Measurements from ENCODE around the gene P2RX5. TPM values are rescaled to one million over a fixed set of nuclear protein-coding genes. Genes with fewer than 3 reads are reported as not detected.

The P2RX5 gene
- total RNA-seq, 1 donor from 2014 or later: 0.53 TPM

DNA sequence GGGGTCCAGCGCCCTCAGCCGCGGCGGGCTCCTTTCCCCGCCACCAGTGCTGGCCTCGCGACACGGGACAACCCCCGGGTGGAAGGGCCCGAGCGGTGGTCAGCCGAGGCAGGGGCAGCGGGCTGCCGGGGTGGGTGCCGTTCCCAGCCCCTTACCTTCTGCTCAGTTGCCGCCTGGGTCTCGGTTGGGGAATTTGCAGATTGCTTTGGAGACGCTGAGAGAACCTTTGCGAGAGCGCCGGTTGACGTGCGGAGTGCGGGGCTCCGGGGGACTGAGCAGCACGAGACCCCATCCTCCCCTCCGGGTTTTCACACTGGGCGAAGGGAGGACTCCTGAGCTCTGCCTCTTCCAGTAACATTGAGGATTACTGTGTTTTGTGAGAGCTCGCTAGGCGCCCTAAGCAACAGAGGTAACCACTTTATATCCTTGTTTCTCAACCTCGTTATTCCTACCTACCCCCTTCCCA lies 59.0 kb downstream of the P2RX5 start:
- Histone ChIP-seq H3K36me3 (ENCODE audit: control insufficient read depth, insufficient read depth, low read length) (peaks cover 5% of the 10 kb centered on the region), H3K27me3 (ENCODE audit: control insufficient read depth, insufficient read depth, low read length) (no peaks in the 10 kb centered on the region), H3K4me3 (ENCODE audit: low read depth, low read length) (peak overlapping the region; percentile 95)
- no peak for DNase-seq (ENCODE audit: low read depth)
- TF ChIP-seq, protein P1, sequence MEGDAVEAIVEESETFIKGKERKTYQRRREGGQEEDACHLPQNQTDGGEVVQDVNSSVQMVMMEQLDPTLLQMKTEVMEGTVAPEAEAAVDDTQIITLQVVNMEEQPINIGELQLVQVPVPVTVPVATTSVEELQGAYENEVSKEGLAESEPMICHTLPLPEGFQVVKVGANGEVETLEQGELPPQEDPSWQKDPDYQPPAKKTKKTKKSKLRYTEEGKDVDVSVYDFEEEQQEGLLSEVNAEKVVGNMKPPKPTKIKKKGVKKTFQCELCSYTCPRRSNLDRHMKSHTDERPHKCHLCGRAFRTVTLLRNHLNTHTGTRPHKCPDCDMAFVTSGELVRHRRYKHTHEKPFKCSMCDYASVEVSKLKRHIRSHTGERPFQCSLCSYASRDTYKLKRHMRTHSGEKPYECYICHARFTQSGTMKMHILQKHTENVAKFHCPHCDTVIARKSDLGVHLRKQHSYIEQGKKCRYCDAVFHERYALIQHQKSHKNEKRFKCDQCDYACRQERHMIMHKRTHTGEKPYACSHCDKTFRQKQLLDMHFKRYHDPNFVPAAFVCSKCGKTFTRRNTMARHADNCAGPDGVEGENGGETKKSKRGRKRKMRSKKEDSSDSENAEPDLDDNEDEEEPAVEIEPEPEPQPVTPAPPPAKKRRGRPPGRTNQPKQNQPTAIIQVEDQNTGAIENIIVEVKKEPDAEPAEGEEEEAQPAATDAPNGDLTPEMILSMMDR (IDR thresholded peaks at IDR 0.05; ENCODE audit: insufficient read depth, low read length, severe bottlenecking): no peak
- no peak for FAIRE-seq

- Histone ChIP-seq H3K4me3 (ENCODE audit: low read depth, low read length) (peak within 1 kb of the TSS; percentile 95), H3K36me3 (ENCODE audit: control insufficient read depth, insufficient read depth, low read length) (peaks cover 3% of the 10 kb centered on the region), H3K27me3 (ENCODE audit: control insufficient read depth, insufficient read depth, low read length) (no peaks in the 10 kb centered on the region)
- TF ChIP-seq, protein P1 (IDR thresholded peaks at IDR 0.05; ENCODE audit: insufficient read depth, low read length, severe bottlenecking): no peak
- no peak for FAIRE-seq
- DNase-seq (ENCODE audit: low read depth): peak; percentile 84
Observed at GRCh38 chr17:3636154-3636907, 59.6 kb downstream of the P2RX5 start, which contains the start of the genes CTNS and SHPK. CTNS (plus strand) TSS chr17:3636760; CDS start chr17:3640207, 3,447 bp downstream. SHPK (minus strand) TSS chr17:3636250; CDS start chr17:3636219, 31 bp downstream.

DNA sequence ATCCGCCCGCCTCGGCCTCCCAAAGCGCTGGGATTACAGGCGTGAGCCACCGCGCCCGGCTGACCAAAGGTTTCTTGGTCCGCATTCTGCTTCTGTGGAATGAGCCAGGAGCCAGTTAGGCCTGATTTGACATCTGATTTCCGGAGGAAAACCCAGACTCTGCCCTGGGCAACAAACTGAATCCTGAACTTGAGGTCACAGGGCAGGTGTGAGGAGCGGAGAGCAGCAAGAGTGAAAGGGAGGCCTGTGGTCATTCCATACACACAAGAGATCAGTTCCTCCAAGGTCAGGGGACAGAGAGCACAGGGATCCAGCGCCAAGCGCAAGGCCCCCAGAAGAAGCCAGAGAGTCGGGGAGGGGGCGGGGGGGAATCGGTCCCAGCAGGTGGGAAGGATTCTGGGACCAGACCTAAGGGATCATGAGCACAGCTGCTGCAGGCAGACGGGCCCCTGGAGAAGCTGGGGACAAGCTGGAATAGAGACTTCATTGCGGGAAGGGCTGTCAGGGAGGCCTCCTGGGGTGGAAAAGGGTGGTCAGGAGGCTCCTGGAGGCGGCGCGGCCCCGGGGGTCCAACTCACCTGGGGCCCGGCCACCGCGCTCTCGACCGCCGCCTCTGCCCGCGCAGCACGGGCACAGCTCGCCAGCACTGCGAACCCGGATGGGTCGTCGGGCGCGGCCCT lies 60.3 kb downstream of the P2RX5 start:
- Histone ChIP-seq H3K27me3 (ENCODE audit: control insufficient read depth, insufficient read depth, low read length) (no peaks in the 10 kb centered on the region), H3K4me3 (ENCODE audit: low read depth, low read length) (peak overlapping the region; percentile 95), H3K36me3 (ENCODE audit: control insufficient read depth, insufficient read depth, low read length) (peaks cover 3% of the 10 kb centered on the region)
- TF ChIP-seq, protein P1 (IDR thresholded peaks at IDR 0.05; ENCODE audit: insufficient read depth, low read length, severe bottlenecking): no peak
- DNase-seq (ENCODE audit: low read depth) (no peak), FAIRE-seq (no peak)

GRCh38 chr17:3632287-3632686 lies 63.7 kb downstream of the P2RX5 start:
- H3K36me3 ChIP-seq (ENCODE audit: control insufficient read depth, insufficient read depth, low read length): peaks cover 10% of the 10 kb centered on the region
- no peak for DNase-seq (ENCODE audit: low read depth)
- no peak overlapping the region for H3K4me3 ChIP-seq (ENCODE audit: low read depth, low read length)
- no peak for FAIRE-seq
- no peaks in the 10 kb centered on the region for H3K27me3 ChIP-seq (ENCODE audit: control insufficient read depth, insufficient read depth, low read length)
- TF ChIP-seq, protein P1 (IDR thresholded peaks at IDR 0.05; ENCODE audit: insufficient read depth, low read length, severe bottlenecking): no peak

GRCh38 chr17:3630781-3631180 lies 65.2 kb downstream of the P2RX5 start:
- FAIRE-seq (no peak), DNase-seq (ENCODE audit: low read depth) (no peak)
- Histone ChIP-seq H3K27me3 (ENCODE audit: control insufficient read depth, insufficient read depth, low read length) (no peaks in the 10 kb centered on the region), H3K4me3 (ENCODE audit: low read depth, low read length) (no peak overlapping the region), H3K36me3 (ENCODE audit: control insufficient read depth, insufficient read depth, low read length) (peaks cover 10% of the 10 kb centered on the region)
- TF ChIP-seq, protein P1 (IDR thresholded peaks at IDR 0.05; ENCODE audit: insufficient read depth, low read length, severe bottlenecking): no peak

All from bronchial epithelial cell (primary cell).